Measurements from ENCODE around the gene SPINK14. TPM values are rescaled to one million over a fixed set of nuclear protein-coding genes. Genes with fewer than 3 reads are reported as not detected.

The SPINK14 gene, protein sequence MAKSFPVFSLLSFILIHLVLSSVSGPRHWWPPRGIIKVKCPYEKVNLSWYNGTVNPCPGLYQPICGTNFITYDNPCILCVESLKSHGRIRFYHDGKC
- not detected in 2 replicates for total RNA-seq (2014; rRNA removed; shearing (Covaris generic))

DNA sequence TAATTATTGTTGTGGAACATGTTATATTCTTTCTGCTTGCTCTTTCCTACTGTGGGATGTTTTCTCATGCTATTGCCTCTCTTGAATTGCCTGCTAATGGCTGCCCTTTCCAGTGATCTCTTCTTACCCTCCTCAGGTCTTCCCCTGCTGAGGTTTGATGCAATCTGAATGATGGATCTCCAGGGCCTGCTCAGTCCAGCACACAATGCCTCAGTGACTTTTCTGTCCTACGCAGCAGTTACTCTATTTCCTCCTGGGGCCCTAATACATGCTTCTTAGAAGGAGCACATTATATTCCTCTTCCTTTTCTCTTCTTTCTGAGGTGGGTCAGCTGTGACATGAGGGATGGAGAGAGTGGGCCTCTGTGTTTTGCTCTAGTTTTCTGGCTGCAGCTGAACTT, at the start of gene SPINK14:
SPINK14 (plus strand) TSS at position 301 of the 400 bp plus-strand sequence. CDS start 1,187 bp downstream, outside the sequence.
- Histone ChIP-seq H3K27me3 (replicated peaks) (no peaks in the 10 kb centered on the region), H3K27ac (no peak within 1 kb of the TSS), H3K9me3 (replicated peaks) (no peaks in the 10 kb centered on the region), H3K36me3 (no peaks in the 10 kb centered on the region), H3K4me1 (replicated peaks) (no peaks in the 10 kb centered on the region), H3K4me3 (no peak within 1 kb of the TSS)
- DNase-seq (ENCODE audit: low read depth in 1 of 2, low spot score in 2 of 2), result no peak

DNA sequence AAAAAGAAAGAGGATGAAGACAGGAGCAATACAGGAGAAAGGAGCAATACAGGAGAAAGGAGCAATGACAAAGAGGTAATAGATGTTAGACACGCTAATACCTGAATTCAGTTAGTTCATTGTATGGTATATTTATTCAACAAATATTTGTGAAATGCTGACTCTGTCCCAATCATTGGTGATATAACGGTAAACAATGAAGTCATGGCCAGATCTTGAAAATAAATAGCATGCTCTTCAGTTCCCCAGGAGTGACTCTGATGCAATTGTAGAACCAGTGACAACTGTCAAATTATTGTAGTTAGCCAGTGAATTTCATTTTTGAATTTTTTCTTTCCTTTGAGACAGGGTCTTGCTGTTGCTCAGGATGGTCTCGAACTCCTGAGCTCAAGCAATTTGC, 48.0 kb upstream of the SPINK14 start:
- Histone ChIP-seq H3K27me3 (replicated peaks) (no peaks in the 10 kb centered on the region), H3K4me1 (replicated peaks) (no peaks in the 10 kb centered on the region), H3K27ac (no peak overlapping the region), H3K4me3 (no peak overlapping the region), H3K36me3 (no peaks in the 10 kb centered on the region), H3K9me3 (replicated peaks) (no peaks in the 10 kb centered on the region)
- no peak for DNase-seq (ENCODE audit: low read depth in 1 of 2, low spot score in 2 of 2)

DNA sequence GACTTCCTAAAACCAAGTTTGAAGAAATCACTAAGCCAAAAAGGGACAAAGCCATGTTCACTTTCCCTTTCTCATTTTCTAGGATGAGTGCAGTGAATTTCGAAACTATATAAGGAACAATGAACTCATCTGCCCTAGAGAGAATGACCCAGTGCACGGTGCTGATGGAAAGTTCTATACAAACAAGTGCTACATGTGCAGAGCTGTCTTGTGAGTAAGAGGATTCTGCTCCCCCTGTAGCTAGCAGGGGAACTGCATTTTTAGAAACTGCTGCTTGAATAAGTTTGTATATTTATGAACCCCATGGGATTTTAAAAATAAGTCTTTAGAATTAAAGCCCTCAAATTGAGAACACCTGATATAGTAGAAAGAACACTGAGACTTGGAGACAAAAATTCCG, 42.7 kb upstream of the SPINK14 start:
- H3K9me3 ChIP-seq (replicated peaks), result no peaks in the 10 kb centered on the region
- H3K4me3 ChIP-seq, result no peak overlapping the region
- no peaks in the 10 kb centered on the region for H3K27me3 ChIP-seq (replicated peaks)
- no peak overlapping the region for H3K27ac ChIP-seq
- no peak for DNase-seq (ENCODE audit: low read depth in 1 of 2, low spot score in 2 of 2)
- no peaks in the 10 kb centered on the region for H3K4me1 ChIP-seq (replicated peaks)
- no peaks in the 10 kb centered on the region for H3K36me3 ChIP-seq

DNA sequence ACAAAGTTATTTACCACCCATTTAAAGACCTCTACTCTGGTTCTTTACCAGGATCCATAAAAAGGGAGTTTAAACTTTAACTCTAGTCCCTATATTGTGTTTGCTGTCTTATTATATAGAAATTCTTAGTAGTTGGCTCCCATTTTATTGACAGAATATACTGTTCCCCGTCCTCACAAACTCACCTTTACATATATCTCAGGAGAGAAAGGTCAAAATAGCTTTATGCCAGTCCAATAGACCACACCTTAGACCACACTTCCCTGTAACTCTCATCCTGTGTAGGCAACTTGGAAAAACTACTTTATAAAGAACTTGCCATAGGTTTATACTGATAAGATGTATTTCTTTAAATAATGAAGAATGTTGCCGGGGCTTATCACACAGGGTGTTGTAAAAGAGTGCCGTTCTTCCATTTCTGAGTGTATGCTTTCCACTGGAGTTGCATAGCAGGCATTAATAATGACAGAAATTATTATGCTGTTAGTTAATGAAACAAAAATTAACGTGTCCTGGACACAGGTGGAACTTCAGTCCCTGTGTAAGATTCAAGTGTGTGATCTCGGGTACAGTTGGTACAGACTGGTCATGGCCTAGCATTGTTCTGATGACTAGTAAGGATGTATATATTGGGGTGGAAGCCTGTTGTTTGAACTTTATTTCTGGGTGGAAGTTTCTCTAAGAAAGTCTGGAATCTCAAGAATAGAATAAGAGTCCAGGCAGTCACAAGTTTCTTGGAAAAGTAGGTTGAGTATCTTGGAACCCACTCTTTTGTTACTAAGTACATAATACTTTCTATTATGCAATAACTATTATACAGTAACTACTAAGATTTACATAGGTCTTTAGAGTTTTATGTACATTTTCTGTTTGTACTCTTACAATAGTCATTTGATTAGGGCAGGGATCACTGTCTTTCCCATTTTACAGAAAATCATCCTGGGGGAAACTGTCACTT, 33.0 kb upstream of the SPINK14 start:
- no peaks in the 10 kb centered on the region for H3K4me1 ChIP-seq (replicated peaks)
- H3K27ac ChIP-seq, result no peak overlapping the region
- no peak for DNase-seq (ENCODE audit: low read depth in 1 of 2, low spot score in 2 of 2)
- H3K36me3 ChIP-seq, result no peaks in the 10 kb centered on the region
- no peaks in the 10 kb centered on the region for H3K9me3 ChIP-seq (replicated peaks)
- H3K4me3 ChIP-seq, result no peak overlapping the region
- H3K27me3 ChIP-seq (replicated peaks), result no peaks in the 10 kb centered on the region

DNA sequence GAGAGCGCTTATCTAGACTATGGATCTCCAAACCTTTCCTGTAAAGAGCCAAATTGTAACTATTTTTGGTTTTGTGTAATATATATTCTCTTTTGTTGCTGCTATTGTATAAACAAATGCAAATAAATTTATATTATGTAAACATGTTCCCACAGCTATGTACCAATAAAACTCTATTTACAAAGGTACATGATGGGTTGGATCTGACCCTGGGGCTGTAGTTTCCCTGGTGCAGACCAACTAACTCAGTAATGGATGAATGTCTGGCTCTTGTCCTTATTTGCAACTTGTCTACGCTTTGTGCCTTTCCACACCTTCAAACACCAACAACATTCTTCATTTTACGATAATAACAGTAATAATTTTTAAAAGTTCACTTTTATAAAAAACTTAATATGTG, 27.5 kb upstream of the SPINK14 start:
- H3K36me3 ChIP-seq, result no peaks in the 10 kb centered on the region
- no peaks in the 10 kb centered on the region for H3K27me3 ChIP-seq (replicated peaks)

DNA sequence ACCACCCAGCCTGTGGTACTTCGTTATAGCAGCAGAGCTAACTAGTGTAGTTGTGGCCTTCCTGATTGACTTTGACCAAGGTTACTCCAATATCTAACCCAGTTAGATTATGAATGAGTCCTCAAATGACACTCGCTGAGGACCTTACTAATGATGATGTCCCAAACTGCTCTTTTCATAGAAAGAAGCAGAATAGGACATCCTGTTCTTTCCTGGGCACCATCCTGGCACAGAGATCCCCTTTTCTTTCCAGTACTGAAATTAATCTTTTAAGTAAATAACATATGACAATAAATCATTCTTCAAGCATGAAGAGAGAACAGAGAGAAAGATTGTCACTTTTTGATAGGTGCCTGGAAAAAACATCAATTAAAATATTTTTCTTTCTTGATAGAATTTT, 26.7 kb upstream of the SPINK14 start:
- H3K4me1 ChIP-seq (replicated peaks), result no peaks in the 10 kb centered on the region
- H3K36me3 ChIP-seq, result no peaks in the 10 kb centered on the region
- H3K27ac ChIP-seq, result no peak overlapping the region
- DNase-seq (ENCODE audit: low read depth in 1 of 2, low spot score in 2 of 2), result no peak
- H3K9me3 ChIP-seq (replicated peaks), result no peaks in the 10 kb centered on the region
- no peak overlapping the region for H3K4me3 ChIP-seq
- H3K27me3 ChIP-seq (replicated peaks), result no peaks in the 10 kb centered on the region

More for the DNA sequence above, 27.5 kb upstream of the SPINK14 start:
- H3K4me1 ChIP-seq (replicated peaks), result no peaks in the 10 kb centered on the region
- no peak overlapping the region for H3K4me3 ChIP-seq
- no peak for DNase-seq (ENCODE audit: low read depth in 1 of 2, low spot score in 2 of 2)
- no peak overlapping the region for H3K27ac ChIP-seq
- H3K9me3 ChIP-seq (replicated peaks), result no peaks in the 10 kb centered on the region

DNA sequence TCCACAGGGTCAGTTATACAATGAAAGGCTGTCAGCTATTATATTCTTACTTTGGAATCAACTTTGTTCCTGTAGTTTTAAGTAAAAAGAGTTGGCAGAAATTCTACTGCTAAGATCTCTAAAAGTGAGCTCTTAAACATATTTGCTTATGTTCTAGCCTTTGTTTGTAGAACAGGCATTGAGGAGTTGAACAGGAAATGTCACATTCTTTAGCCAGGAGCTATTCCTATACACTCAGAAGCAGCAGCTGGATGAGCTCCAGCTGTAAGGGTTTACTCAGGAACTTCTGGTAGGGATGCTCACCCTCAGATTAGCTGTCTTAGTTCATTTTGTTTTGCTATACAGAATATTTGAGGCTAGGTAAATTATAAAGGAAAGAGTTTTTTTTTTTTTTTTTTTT, 22.4 kb upstream of the SPINK14 start:
- no peaks in the 10 kb centered on the region for H3K9me3 ChIP-seq (replicated peaks)
- H3K27ac ChIP-seq, result no peak overlapping the region
- H3K36me3 ChIP-seq, result no peaks in the 10 kb centered on the region
- no peak overlapping the region for H3K4me3 ChIP-seq
- DNase-seq (ENCODE audit: low read depth in 1 of 2, low spot score in 2 of 2), result no peak
- H3K4me1 ChIP-seq (replicated peaks), result no peaks in the 10 kb centered on the region
- H3K27me3 ChIP-seq (replicated peaks), result no peaks in the 10 kb centered on the region

DNA sequence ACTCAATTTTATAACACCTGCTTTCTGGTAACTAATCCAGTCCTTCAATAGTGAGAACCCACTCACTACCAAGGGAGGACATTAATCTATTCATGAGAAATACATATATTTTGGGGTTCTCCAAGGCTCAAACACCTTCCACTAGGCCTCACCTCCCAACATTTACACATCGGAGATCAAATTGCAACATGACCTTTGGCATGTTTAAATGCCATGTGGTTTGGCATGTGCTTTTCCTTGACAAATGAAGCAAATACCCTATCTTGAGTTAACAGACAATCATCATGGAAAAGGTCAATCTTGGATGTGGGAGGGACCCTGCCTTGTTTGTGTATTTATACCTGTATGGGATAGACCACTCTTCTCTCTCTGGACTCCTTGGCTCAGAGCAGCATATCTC, 21.9 kb upstream of the SPINK14 start:
- Histone ChIP-seq H3K4me3 (no peak overlapping the region), H3K4me1 (replicated peaks) (no peaks in the 10 kb centered on the region), H3K36me3 (no peaks in the 10 kb centered on the region), H3K9me3 (replicated peaks) (no peaks in the 10 kb centered on the region), H3K27me3 (replicated peaks) (no peaks in the 10 kb centered on the region), H3K27ac (no peak overlapping the region)
- DNase-seq (ENCODE audit: low read depth in 1 of 2, low spot score in 2 of 2), result no peak

DNA sequence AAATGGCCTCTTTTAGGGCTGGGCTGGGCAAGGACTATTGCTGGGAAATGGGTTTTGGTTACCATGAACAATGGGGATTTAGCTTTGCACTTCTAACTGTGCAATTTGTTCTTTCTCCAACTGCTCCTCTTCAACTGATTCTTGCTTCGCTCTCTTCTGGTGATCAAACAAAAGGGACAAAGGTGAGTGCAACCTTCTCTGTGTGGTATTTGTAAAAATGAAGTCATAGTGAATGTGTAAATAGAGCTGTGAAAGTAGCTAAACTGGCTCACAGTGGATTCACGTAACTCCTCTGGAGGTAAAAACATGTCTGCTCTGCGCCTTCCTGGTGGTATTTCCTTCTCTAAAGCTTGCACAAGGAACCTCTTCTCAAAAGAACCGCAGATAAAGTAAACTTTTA, 20.9 kb upstream of the SPINK14 start:
- Histone ChIP-seq H3K9me3 (replicated peaks) (no peaks in the 10 kb centered on the region), H3K4me3 (no peak overlapping the region), H3K27ac (no peak overlapping the region), H3K36me3 (no peaks in the 10 kb centered on the region), H3K4me1 (replicated peaks) (no peaks in the 10 kb centered on the region), H3K27me3 (replicated peaks) (no peaks in the 10 kb centered on the region)
- DNase-seq (ENCODE audit: low read depth in 1 of 2, low spot score in 2 of 2), result no peak

DNA sequence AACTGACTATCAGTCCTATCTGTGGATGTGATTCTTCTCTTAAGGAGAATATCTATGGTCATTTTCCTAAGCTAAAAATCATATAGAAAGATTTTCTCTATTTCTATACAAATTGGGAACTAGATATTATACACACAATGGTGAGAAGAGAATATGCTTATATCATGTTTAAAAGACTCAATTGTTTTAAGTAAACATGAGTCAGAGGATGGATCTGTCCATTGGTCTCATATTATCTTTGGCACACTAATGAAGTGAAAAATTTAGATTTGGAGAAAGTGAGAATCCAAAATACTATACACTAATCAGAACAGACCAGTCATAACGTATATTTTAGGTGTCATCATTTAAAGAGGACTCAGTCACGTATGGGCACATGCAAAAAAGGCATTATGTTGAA, 16.5 kb upstream of the SPINK14 start:
- Histone ChIP-seq H3K36me3 (no peaks in the 10 kb centered on the region), H3K9me3 (replicated peaks) (no peaks in the 10 kb centered on the region), H3K27ac (no peak overlapping the region), H3K4me3 (no peak overlapping the region), H3K4me1 (replicated peaks) (no peaks in the 10 kb centered on the region), H3K27me3 (replicated peaks) (no peaks in the 10 kb centered on the region)
- no peak for DNase-seq (ENCODE audit: low read depth in 1 of 2, low spot score in 2 of 2)

DNA sequence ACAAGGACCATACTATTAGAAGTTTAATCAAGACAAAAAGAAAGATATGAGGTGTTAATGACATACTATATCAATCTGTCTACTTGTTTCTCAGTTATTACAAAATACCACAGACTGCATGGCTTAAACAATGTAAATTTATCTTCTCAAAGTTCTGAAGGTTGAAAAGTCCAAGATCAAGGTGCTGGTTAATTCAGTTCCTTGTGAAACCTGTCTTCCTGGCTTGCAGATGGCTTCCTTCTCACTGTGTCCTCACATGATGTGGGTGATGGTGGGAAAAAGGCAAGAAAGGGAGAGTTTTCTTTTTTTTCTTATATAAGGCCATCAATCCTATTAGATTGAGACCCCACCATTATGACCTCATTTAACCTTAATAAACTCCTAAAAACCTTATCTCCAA, 15.6 kb upstream of the SPINK14 start:
- no peak for DNase-seq (ENCODE audit: low read depth in 1 of 2, low spot score in 2 of 2)
- Histone ChIP-seq H3K36me3 (no peaks in the 10 kb centered on the region), H3K9me3 (replicated peaks) (no peaks in the 10 kb centered on the region), H3K4me1 (replicated peaks) (no peaks in the 10 kb centered on the region), H3K27me3 (replicated peaks) (no peaks in the 10 kb centered on the region), H3K4me3 (no peak overlapping the region), H3K27ac (no peak overlapping the region)

DNA sequence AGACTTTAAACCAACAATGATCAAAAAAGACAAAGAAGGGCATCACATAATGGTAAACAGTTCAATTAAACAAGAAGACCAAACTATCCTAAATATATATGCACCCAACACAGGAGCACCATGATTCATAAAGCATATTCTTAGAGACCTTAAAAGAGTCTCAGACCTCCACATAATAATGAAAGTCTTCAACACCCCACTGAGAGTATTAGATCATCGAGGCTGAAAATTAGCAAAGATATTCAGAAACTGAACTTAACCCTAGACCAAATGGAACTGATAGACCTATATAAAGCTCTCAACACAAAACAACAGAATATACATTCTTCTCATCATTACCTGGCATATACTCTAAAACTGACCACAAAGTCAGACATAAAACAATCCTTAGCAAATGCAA, 11.7 kb upstream of the SPINK14 start:
- no peaks in the 10 kb centered on the region for H3K9me3 ChIP-seq (replicated peaks)
- H3K27ac ChIP-seq, result no peak overlapping the region
- H3K4me1 ChIP-seq (replicated peaks), result no peaks in the 10 kb centered on the region
- H3K36me3 ChIP-seq, result no peaks in the 10 kb centered on the region
- no peak overlapping the region for H3K4me3 ChIP-seq
- DNase-seq (ENCODE audit: low read depth in 1 of 2, low spot score in 2 of 2), result no peak
- no peaks in the 10 kb centered on the region for H3K27me3 ChIP-seq (replicated peaks)

DNA sequence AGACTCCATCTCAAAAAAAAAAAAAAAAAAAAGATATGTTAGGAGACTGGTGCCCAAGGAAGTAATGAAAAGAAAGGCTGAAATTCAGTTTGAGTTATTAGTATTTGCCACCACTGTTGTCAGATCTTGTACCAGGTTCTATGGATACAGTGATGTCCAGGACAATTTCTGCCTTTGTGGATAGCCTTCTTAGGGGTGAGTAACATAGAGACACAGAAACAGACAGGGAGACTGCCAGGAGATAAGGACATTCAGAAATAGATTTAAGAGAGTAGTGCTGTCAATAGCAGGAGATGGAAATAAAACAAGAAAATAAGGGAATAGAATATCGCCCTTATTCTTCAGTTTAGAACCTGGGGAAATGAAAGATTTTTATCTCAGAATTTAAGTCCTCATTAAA, 6.3 kb upstream of the SPINK14 start:
- Histone ChIP-seq H3K36me3 (no peaks in the 10 kb centered on the region), H3K4me3 (no peak overlapping the region), H3K4me1 (replicated peaks) (no peaks in the 10 kb centered on the region), H3K9me3 (replicated peaks) (no peaks in the 10 kb centered on the region), H3K27me3 (replicated peaks) (no peaks in the 10 kb centered on the region), H3K27ac (no peak overlapping the region)
- DNase-seq (ENCODE audit: low read depth in 1 of 2, low spot score in 2 of 2), result no peak

DNA sequence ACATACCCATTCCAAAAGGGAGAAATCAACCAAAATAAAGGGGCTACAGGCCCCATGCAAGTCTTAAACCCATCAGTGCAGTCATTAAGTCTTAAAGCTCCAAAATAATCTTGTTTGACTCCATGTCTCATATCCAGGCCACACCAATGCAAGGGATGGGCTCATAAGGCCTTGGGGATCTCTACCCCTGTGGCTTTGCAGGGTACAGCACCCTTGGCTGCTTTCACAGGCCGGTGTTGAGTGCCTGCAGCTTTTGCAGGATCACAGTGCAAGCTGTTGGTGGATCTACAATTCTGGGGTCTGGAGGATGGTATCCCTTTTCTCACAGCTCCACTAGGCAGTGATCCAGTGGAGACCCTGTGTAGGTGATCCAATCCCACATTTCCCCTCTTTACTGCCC, 5.0 kb upstream of the SPINK14 start:
- Histone ChIP-seq H3K9me3 (replicated peaks) (no peaks in the 10 kb centered on the region), H3K27me3 (replicated peaks) (no peaks in the 10 kb centered on the region), H3K36me3 (no peaks in the 10 kb centered on the region), H3K27ac (no peak overlapping the region), H3K4me1 (replicated peaks) (no peaks in the 10 kb centered on the region), H3K4me3 (no peak overlapping the region)
- no peak for DNase-seq (ENCODE audit: low read depth in 1 of 2, low spot score in 2 of 2)
